SK-N-SH (cell line): Measurements from ENCODE around the gene SEMA4D. TPM values are rescaled to one million over a fixed set of nuclear protein-coding genes. Genes with fewer than 3 reads are reported as not detected.

Experiments used
- CTCF ChIA-PET: fragments of 300-600, 350-600 bp; formaldehyde crosslinking; extraction: SDS; loops from one replicate; lab custom pipeline; 2021; lab: Yijun Ruan, JAX
- POLR2A ChIA-PET: fragments of 350-600 bp; sonication (Branson Sonifier 250); formaldehyde crosslinking; extraction: SDS; loops from one replicate; lab custom pipeline; 2020; ENCODE audit warnings: antibody characterized with exemption, inconsistent platforms; lab: Yijun Ruan, JAX
- DNase-seq: peaks from one replicate; pipeline ENCODE4 v3.0.0; 2012
- H2AFZ ChIP-seq: fragments of 200-600 bp; sonication (generic); 2 replicates; pipeline ENCODE4 v1.8.1; 2016; ENCODE audit warnings: antibody characterized with exemption, mild to moderate bottlenecking, low read depth
- H3F3A ChIP-seq: fragments of 200-600 bp; sonication (generic); replicated peaks from 2 replicates; pipeline ENCODE3; 2016; ENCODE audit warnings: antibody characterized with exemption, mild to moderate bottlenecking; ENCODE audit not compliant: insufficient read depth
- H3K27ac ChIP-seq, 2 experiments: fragments of 200-500 bp in 1 of 2; fragments of 200-600 bp in 1 of 2; sonication (Bioruptor generic) in 1 of 2; sonication (generic), shearing (Covaris generic) in 1 of 2; 2 replicates each; pipeline versions ENCODE4 v1.5.1 to v1.6.1; 2014 to 2016; ENCODE audit warnings: low read depth in 2 of 2, inconsistent platforms in 1 of 2, low read length in 1 of 2, mild to moderate bottlenecking in 1 of 2, mixed read lengths in 1 of 2
- H3K27me3 ChIP-seq: fragments of 200-600 bp; sonication (generic), shearing (Covaris generic); 2 replicates; pipeline ENCODE4 v1.6.1; 2016; ENCODE audit warnings: mixed run types; ENCODE audit not compliant: insufficient read depth
- H3K36me3 ChIP-seq, 2 experiments: fragments of 200-500 bp in 1 of 2; fragments of 200-600 bp in 1 of 2; sonication (Bioruptor generic) in 1 of 2; sonication (generic) in 1 of 2; replicated peaks in 1 of 2; 2 replicates each; pipeline versions ENCODE3 to v1.5.1; 2014 to 2016; ENCODE audit warnings: low read length in 1 of 2, mild to moderate bottlenecking in 1 of 2; ENCODE audit not compliant: insufficient read depth in 2 of 2, control insufficient read depth in 1 of 2
- H3K4me1 ChIP-seq, 2 experiments: fragments of 200-500 bp in 1 of 2; fragments of 200-600 bp in 1 of 2; sonication (Bioruptor generic) in 1 of 2; sonication (generic), shearing (Covaris generic) in 1 of 2; 2 replicates each; pipeline versions ENCODE4 v1.5.1 to v1.6.1; 2014 to 2016; ENCODE audit warnings: low read depth in 1 of 2, low read length in 1 of 2, mixed run types in 1 of 2; ENCODE audit not compliant: insufficient read depth in 2 of 2, control insufficient read depth in 1 of 2
- H3K4me2 ChIP-seq: fragments of 200-600 bp; sonication (generic), shearing (Covaris generic); 2 replicates; pipeline ENCODE4 v1.6.1; 2017; ENCODE audit warnings: mixed run types
- H3K4me3 ChIP-seq, 2 experiments: fragments of 200-500 bp in 1 of 2; fragments of 200-600 bp in 1 of 2; sonication (Bioruptor generic) in 1 of 2; sonication (generic), shearing (Covaris generic) in 1 of 2; 2 replicates each; pipeline versions ENCODE4 v1.5.1 to v1.8.1; 2014 to 2016; ENCODE audit warnings: low read depth in 2 of 2, inconsistent platforms in 1 of 2, low read length in 1 of 2, mild to moderate bottlenecking in 1 of 2, mixed read lengths in 1 of 2, moderate library complexity in 1 of 2
- H3K79me2 ChIP-seq: fragments of 200-600 bp; sonication (generic); 2 replicates; pipeline ENCODE4 v1.8.1; 2017; ENCODE audit warnings: mild to moderate bottlenecking; ENCODE audit not compliant: insufficient read depth
- H3K9ac ChIP-seq: fragments of 200-600 bp; sonication (generic); 2 replicates; pipeline ENCODE4 v1.6.1; 2017; ENCODE audit warnings: mixed run types
- H3K9me2 ChIP-seq: fragments of 200-600 bp; sonication (generic); 2 replicates; pipeline ENCODE4 v1.6.1; 2017; ENCODE audit warnings: mixed run types
- H3K9me3 ChIP-seq: fragments of 200-600 bp; sonication (generic); 2 replicates; pipeline ENCODE4 v1.6.1; 2017; ENCODE audit warnings: mixed run types, mild to moderate bottlenecking, moderate library complexity
- H4K20me1 ChIP-seq: fragments of 200-600 bp; sonication (generic); 2 replicates; pipeline ENCODE4 v1.6.1; 2017; ENCODE audit warnings: mild to moderate bottlenecking, mixed run types; ENCODE audit not compliant: insufficient read depth
- CHD2 ChIP-seq: fragments of 150-350 bp; IDR thresholded peaks from 2 replicates; pipeline ENCODE4 v1.6.1; 2018; ENCODE audit warnings: low read length; ENCODE audit not compliant: partially characterized antibody
- CTCF ChIP-seq: fragments of 200-600 bp; sonication (generic); IDR thresholded peaks from 2 replicates; pipeline ENCODE4 v1.6.1; 2017; ENCODE audit warnings: antibody characterized with exemption, mild to moderate bottlenecking, moderate library complexity
- ELF1 ChIP-seq: IDR thresholded peaks from 2 replicates; pipeline ENCODE4 v1.4.0; 2012
- EP300 ChIP-seq, 2 experiments: IDR thresholded peaks; 2 replicates each; pipeline versions ENCODE4 v1.4.0 to v1.6.1; 2012; ENCODE audit warnings: borderline replicate concordance in 1 of 2, low read depth in 1 of 2, low read length in 1 of 2
- EZH2phosphoT487 ChIP-seq: fragments of 200-600 bp; sonication (generic); IDR thresholded peaks from 2 replicates; pipeline ENCODE4 v1.6.1; 2017; ENCODE audit warnings: low read depth, mixed run types, mild to moderate bottlenecking, antibody characterized with exemption, moderate library complexity, borderline replicate concordance
- FOXJ3 ChIP-seq: sonication (generic); formaldehyde crosslinking; IDR thresholded peaks from 2 replicates; pipeline ENCODE4 v1.5.1; 2020; ENCODE audit warnings: mild to moderate bottlenecking, missing genetic modification reagents
- FOXM1 ChIP-seq: IDR thresholded peaks from 2 replicates; pipeline ENCODE4 v1.4.0; 2012; ENCODE audit warnings: low read depth, mild to moderate bottlenecking
- IRF3 ChIP-seq: fragments of 150-350 bp; IDR thresholded peaks from 2 replicates; pipeline ENCODE4 v1.6.1; 2016; ENCODE audit warnings: mild to moderate bottlenecking, low read depth, low read length
- MAX ChIP-seq: IDR thresholded peaks from 2 replicates; pipeline ENCODE4 v1.4.0; 2012; ENCODE audit warnings: low read depth
- MXI1 ChIP-seq: IDR thresholded peaks from 2 replicates; pipeline ENCODE4 v1.6.1; 2012; ENCODE audit warnings: mild to moderate bottlenecking, low read depth, low read length, improper control_type of control experiment
- NFIC ChIP-seq: IDR thresholded peaks from 2 replicates; pipeline ENCODE4 v1.4.0; 2012; ENCODE audit warnings: borderline replicate concordance
- PBX3 ChIP-seq: IDR thresholded peaks from 2 replicates; pipeline ENCODE4; 2012
- POLR2AphosphoS5 ChIP-seq: IDR thresholded peaks from 2 replicates; pipeline ENCODE4 v1.6.1; 2012; ENCODE audit warnings: low read depth, low read length
- RAD21 ChIP-seq: IDR thresholded peaks from 2 replicates; pipeline ENCODE4 v1.6.1; 2012; ENCODE audit warnings: mild to moderate bottlenecking, low read length
- REST ChIP-seq: IDR thresholded peaks from 2 replicates; pipeline ENCODE4 v1.6.1; 2012; ENCODE audit warnings: mild to moderate bottlenecking, low read depth, low read length, moderate library complexity
- RXRA ChIP-seq: IDR thresholded peaks from 2 replicates; pipeline ENCODE4 v1.4.0; 2012; ENCODE audit warnings: low read depth, mild to moderate bottlenecking, borderline replicate concordance
- SMC3 ChIP-seq: IDR thresholded peaks from 2 replicates; pipeline ENCODE4 v1.6.1; 2012; ENCODE audit warnings: low read depth, low read length, improper control_type of control experiment
- USF1 ChIP-seq: IDR thresholded peaks from 2 replicates; pipeline ENCODE4 v1.4.0; 2012; ENCODE audit warnings: low read depth, borderline replicate concordance
- USF2 ChIP-seq: fragments of 150-350 bp; IDR thresholded peaks from 2 replicates; pipeline ENCODE4 v1.6.1; 2017; ENCODE audit warnings: antibody characterized with exemption, low read length, low read depth, borderline replicate concordance
- WGBS: methylation state at CpG from one replicate; pipeline ENCODE4 v1.1.6; 2017; ENCODE audit warnings: low lambda C conversion rate; 5-methylcytosine and 5-hydroxymethylcytosine counted together
- polyA plus RNA-seq, 3 experiments: library from polyadenylated mRNA; depleted of rRNA; stranded (reverse); fragments of >200 nt; gene quantifications; 2 replicates each; pipeline ENCODE4 v1.2.3, GENCODE V29; 2012

The SEMA4D gene
- polyA plus RNA-seq, 1 of the 3 experiments (the other 2 are of a cell fraction) = 4.8 TPM

GRCh38 chr9:89528540-89528939, 30.6 kb upstream of the SEMA4D start:
- Histone ChIP-seq H2AFZ (no peak overlapping the region), H3K4me2 (no peak overlapping the region), H3F3A (no peaks in the 10 kb centered on the region), H3K4me3 (no peak overlapping the region), H3K9me3 (no peaks in the 10 kb centered on the region), H3K27ac (no peak overlapping the region), H3K36me3 (no peaks in the 10 kb centered on the region), H3K27me3 (no peaks in the 10 kb centered on the region), H4K20me1 (no peaks in the 10 kb centered on the region), H3K79me2 (no peaks in the 10 kb centered on the region), H3K9me2 (no peaks in the 10 kb centered on the region), H3K4me1 (peaks cover 0 to 4% of the 10 kb centered on the region in 2 experiments; a peak in 1 of 4 replicates), H3K9ac (no peak overlapping the region)
- 17% methylated on average over 5 of the region's 6 CpGs for WGBS
- POLR2A ChIA-PET = no interaction called here
- CTCF ChIA-PET = interaction anchor here (0.8 to 2.7 kb wide), 3 partner anchors 20 to 69 kb away, joined by 3 to 13 read pairs (median 3); no protein-coding TSS in a partner anchor
- DNase-seq = no peak
- no peak for TF ChIP-seq PBX3
- no peak for TF ChIP-seq EZH2phosphoT487
- TF ChIP-seq POLR2AphosphoS5 = no peak
- no peak for TF ChIP-seq RAD21
- no peak for TF ChIP-seq REST
- TF ChIP-seq CTCF = no peak
- TF ChIP-seq ELF1 = no peak
- TF ChIP-seq RXRA = no peak
- TF ChIP-seq FOXJ3 (CRISPR knock-in tag) = no peak
- TF ChIP-seq CHD2 = no peak
- no peak for TF ChIP-seq MXI1
- TF ChIP-seq USF2 = no peak
- no peak for TF ChIP-seq MAX
- TF ChIP-seq NFIC = no peak
- no peak for TF ChIP-seq FOXM1
- no peak for TF ChIP-seq USF1
- TF ChIP-seq IRF3 = no peak
- no peak for TF ChIP-seq EP300 (IDR thresholded peaks at IDR 0.05; ENCODE audit: borderline replicate concordance in 1 of 2, low read depth in 1 of 2, low read length in 1 of 2)
- no peak for TF ChIP-seq SMC3
